HG03135 (cell line): ENCODE data around the gene CXCR5.

Experiments
- ATAC-seq: cut with Tn5 transposase; IDR thresholded peaks from one replicate; pipeline ENCODE4 v1.9.1; 2021; ENCODE audit warnings: mild to moderate bottlenecking, moderate library complexity; ENCODE audit not compliant: unreplicated experiment

The CXCR5 gene

GRCh38 chr11:118873804-118874203, 9.9 kb upstream of the CXCR5 start:
- ATAC-seq, result no peak

GRCh38 chr11:118876286-118876685, 7.4 kb upstream of the CXCR5 start:
- ATAC-seq, result no peak

- no peak for ATAC-seq
Observed at GRCh38 chr11:118877487-118878162, 6.1 kb upstream of the CXCR5 start.

DNA sequence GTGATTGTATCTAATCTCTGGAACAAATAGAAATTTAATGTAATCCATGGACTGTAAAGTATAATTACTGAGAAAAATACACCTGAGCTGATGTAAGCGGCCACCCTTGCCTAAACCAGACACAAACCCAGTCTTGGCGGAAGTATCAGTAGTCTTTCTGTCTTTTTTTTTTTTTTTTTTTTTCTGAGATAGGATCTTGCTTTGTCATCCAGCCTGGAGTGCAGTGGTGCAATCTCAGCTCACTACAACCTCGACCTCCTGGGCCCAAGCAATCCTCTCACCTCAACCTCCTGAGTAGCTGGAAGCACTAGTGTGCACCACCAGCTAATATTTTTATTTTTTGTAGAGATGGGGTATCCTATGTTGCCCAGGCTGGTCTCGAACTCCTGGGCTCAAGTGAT, 5.5 kb upstream of the CXCR5 start:
- ATAC-seq, result no peak

DNA sequence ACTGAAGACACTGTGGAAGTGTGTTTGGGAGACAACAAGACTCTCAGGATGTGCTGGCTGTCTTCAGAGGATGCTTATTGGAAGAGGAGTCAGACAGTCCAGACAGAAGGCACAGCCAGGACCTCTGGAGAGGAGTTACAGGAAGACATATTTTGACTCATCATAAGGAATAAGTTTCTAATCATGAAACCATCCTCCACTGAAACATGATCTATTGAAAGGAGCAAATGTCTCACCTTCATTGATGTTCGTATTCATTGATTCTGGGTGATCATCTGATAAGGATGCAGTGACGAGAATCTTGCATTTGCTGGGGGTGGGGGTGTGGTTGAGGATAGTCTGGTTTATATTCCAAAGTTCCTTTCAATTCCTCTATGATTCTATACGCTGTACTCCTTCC, 2.5 kb upstream of the CXCR5 start:
- no peak for ATAC-seq

- ATAC-seq, result no peak
Observed at GRCh38 chr11:118882491-118882890, 1.2 kb upstream of the CXCR5 start.

- no peak for ATAC-seq
Observed at GRCh38 chr11:118883004-118883367, 706 bp upstream of the CXCR5 start.

DNA sequence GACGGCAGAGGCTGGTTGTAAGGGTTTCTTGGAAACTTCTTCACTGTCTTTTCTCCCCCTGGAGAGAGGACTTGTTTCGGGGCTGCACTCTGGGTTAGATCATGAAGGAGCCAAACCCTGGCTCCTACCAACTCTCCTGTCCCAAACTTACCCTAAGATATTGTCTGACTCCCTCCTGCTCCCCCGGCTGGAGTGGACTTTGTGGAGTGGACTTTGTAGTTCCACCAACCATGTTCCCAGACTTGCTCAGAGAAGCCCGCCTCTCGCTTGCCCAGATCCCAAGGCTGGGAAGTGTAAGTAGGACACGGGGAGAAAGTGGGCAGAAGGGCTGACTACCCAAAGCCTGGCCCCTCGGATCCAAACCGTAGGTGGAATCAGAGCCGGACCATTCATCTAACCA, 1.2 kb downstream of the CXCR5 start:
- ATAC-seq, result no peak

DNA sequence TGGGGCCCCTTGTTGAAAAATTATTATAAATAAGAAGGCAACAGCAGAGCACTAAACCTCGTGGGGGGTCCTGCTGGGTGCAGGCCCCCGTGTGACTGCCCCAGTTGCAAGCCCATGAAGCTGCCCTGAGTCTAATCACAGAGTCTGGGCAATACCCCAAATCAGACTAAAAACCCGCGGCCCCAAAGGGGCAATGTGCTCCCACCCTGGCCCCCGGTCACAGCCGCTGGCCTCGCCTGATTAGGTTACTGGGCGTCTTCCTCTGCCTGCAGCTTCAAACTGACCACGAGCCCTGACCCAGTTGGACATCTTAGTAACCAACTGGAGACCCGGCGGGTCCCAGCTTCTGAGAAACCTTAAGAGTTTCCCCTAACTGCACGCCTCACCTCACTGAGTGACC, 1.6 kb downstream of the CXCR5 start:
- ATAC-seq, result no peak

- no peak for ATAC-seq
Observed at GRCh38 chr11:118885831-118886565, 2.3 kb downstream of the CXCR5 start.

DNA sequence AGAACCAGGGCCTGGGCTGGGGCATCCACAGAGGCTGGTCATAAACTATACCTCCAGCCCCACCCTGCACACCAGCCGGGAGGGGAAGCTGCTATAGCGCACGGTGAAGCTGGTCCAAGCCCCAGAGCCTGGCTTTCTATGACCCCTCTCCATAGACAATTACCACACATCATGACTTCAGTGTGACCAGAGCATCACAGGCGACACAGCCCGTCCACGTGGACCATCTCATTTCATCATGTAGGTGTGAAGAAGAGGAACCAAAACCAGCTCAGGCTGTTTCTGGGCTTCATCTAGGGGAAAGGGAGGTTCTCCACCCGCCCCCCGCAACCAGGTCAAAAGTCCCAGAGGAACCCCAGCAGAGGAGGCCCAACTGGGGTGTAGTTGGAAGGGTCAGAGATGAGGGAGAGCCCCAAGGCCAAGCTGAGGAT, 3.0 kb downstream of the CXCR5 start:
- no peak for ATAC-seq

GRCh38 chr11:118887206-118887605, 3.5 kb downstream of the CXCR5 start:
- no peak for ATAC-seq

- no peak for ATAC-seq
Observed at GRCh38 chr11:118888398-118888797, 4.7 kb downstream of the CXCR5 start.

DNA sequence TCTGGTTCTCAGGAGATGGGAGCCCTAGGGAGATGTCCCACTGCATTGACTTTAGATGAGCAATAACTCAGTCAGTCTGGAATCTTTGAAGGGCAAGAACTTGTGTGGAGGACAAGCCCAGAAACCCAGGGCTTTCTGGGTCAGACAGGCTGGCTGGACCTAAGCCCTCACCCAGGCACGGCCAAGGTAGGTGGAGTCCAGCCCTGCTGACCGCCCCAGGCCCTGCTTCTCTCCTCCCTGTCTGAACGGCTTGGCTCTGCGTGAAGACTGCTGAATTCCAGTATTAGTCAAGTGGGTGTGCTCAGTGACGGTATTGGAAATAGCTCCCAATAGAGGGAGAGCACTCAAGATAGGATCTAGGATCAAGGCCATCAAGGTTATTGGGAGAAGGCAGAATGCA, 6.1 kb downstream of the CXCR5 start:
- ATAC-seq, result no peak

GRCh38 chr11:118892514-118892913, 8.8 kb downstream of the CXCR5 start:
- no peak for ATAC-seq

- no peak for ATAC-seq
Observed at GRCh38 chr11:118892964-118893363, 9.3 kb downstream of the CXCR5 start.

- no peak for ATAC-seq
Observed at GRCh38 chr11:118893662-118894061, 10.0 kb downstream of the CXCR5 start.

DNA sequence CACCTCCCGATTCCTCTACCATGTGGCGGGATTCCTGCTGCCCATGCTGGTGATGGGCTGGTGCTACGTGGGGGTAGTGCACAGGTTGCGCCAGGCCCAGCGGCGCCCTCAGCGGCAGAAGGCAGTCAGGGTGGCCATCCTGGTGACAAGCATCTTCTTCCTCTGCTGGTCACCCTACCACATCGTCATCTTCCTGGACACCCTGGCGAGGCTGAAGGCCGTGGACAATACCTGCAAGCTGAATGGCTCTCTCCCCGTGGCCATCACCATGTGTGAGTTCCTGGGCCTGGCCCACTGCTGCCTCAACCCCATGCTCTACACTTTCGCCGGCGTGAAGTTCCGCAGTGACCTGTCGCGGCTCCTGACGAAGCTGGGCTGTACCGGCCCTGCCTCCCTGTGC, 10.5 kb downstream of the CXCR5 start:
- ATAC-seq, result no peak

DNA sequence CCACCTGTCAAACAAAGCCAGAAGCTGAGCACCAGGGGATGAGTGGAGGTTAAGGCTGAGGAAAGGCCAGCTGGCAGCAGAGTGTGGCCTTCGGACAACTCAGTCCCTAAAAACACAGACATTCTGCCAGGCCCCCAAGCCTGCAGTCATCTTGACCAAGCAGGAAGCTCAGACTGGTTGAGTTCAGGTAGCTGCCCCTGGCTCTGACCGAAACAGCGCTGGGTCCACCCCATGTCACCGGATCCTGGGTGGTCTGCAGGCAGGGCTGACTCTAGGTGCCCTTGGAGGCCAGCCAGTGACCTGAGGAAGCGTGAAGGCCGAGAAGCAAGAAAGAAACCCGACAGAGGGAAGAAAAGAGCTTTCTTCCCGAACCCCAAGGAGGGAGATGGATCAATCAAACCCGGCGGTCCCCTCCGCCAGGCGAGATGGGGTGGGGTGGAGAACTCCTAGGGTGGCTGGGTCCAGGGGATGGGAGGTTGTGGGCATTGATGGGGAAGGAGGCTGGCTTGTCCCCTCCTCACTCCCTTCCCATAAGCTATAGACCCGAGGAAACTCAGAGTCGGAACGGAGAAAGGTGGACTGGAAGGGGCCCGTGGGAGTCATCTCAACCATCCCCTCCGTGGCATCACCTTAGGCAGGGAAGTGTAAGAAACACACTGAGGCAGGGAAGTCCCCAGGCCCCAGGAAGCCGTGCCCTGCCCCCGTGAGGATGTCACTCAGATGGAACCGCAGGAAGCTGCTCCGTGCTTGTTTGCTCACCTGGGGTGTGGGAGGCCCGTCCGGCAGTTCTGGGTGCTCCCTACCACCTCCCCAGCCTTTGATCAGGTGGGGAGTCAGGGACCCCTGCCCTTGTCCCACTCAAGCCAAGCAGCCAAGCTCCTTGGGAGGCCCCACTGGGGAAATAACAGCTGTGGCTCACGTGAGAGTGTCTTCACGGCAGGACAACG, 11.7 kb downstream of the CXCR5 start:
- no peak for ATAC-seq

- ATAC-seq, result no peak
Observed at GRCh38 chr11:118896472-118896913, 12.8 kb downstream of the CXCR5 start.

DNA sequence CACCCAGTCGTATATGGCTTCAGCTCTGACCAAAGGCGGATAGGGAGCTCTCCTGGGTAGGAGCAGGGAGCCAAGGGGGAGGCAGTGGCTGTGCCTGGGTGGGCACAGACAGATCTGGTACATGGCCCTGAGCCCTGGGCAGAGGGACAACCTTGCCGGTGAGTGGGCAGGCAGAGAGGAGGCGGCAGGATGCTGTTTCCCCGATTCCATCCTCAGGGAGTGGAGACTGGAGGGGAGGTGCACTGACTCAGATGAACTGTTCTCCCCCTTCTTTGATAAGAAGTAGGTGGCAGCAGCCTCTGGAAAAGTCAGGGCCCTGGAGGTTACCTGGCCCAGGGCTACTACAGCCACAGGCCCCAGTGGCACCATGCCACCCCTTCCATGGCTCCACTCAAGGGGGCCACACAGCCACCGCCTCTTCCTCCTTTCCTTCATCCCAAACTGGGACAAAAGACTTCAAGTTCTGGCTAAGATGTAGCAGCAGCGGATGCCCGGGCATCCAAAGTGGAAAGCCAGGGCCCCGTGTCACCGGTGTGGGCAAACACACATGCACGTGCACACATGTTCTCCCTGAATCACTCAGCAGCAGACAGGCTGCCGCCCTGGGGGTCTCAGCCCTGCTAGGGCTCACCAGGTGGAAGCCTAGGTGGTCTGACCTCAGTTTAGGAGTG, 13.4 kb downstream of the CXCR5 start:
- no peak for ATAC-seq
